B cell (primary cell): ENCODE measurements around the gene ENSA. TPM values are rescaled to one million over a fixed set of nuclear protein-coding genes. Genes with fewer than 3 reads are reported as not detected.

Experiments used
- ATAC-seq: fragments of 200-7000 bp; cut with Tn5 transposase; one replicate; pipeline ENCODE4 v1.10.0; 2021; ENCODE audit warnings: low read depth, mild to moderate bottlenecking, moderate number of reproducible peaks, moderate library complexity
- CTCF ChIA-PET: fragments of 350-600 bp; sonication (Branson Sonifier 250); formaldehyde crosslinking; loops from one replicate; lab custom pipeline; 2021; ENCODE audit warnings: antibody characterized with exemption, inconsistent platforms; lab: Charles Lee
- POLR2A ChIA-PET: fragments of 350-600 bp; sonication (Branson Sonifier 250); formaldehyde crosslinking; loops from one replicate; lab custom pipeline; 2021; ENCODE audit warnings: antibody characterized with exemption; lab: Charles Lee
- DNase-seq: peaks from one replicate; pipeline ENCODE4 v3.0.0; 2013
- H2AFZ ChIP-seq: 2 replicates; pipeline ENCODE4 v1.6.1; 2012; ENCODE audit warnings: mild to moderate bottlenecking, low read depth, low read length; ENCODE audit not compliant: insufficient read depth, poor library complexity, severe bottlenecking
- H3K27ac ChIP-seq, 2 donors: 1 replicate in 1 of 2; 2 replicates in 1 of 2; pipeline ENCODE4 v1.5.1; 2012 to 2013; ENCODE audit warnings: low read length in 2 of 2, mild to moderate bottlenecking in 2 of 2, moderate library complexity in 1 of 2
- H3K27me3 ChIP-seq, 4 experiments: fragments of 200-600 bp in 1 of 4; sonication (generic) in 1 of 4; replicated peaks in 1 of 4; 1 replicate in 2 of 4; 2 replicates in 2 of 4; pipeline versions ENCODE4 v1.6.1 to v1.7.0; 2013 to 2016; ENCODE audit warnings: low read length in 3 of 4, mild to moderate bottlenecking in 2 of 4, mixed read lengths in 1 of 4, moderate library complexity in 1 of 4; ENCODE audit not compliant: insufficient read depth in 4 of 4, control insufficient read depth in 3 of 4; ENCODE audit errors: control extremely low read depth in 1 of 4
- H3K36me3 ChIP-seq, 2 experiments: replicated peaks in 1 of 2; 1 replicate in 1 of 2; 2 replicates in 1 of 2; pipeline versions ENCODE4 v1.6.1 to v1.7.1; 2013; ENCODE audit warnings: low read length in 1 of 2; ENCODE audit not compliant: insufficient read depth in 2 of 2, control insufficient read depth in 1 of 2; ENCODE audit errors: control extremely low read depth in 1 of 2, extremely low read depth in 1 of 2
- H3K4me1 ChIP-seq, 2 donors: fragments of 200-600 bp in 1 of 2; sonication (generic) in 1 of 2; 1 replicate in 1 of 2; 2 replicates in 1 of 2; pipeline versions ENCODE4 v1.5.1 to v1.6.1; 2013 to 2017; ENCODE audit warnings: low read length in 2 of 2; ENCODE audit not compliant: control insufficient read depth in 2 of 2, insufficient read depth in 2 of 2
- H3K4me2 ChIP-seq: replicated peaks from 2 replicates; pipeline ENCODE3; 2012; ENCODE audit warnings: mild to moderate bottlenecking, low read depth, low read length; ENCODE audit not compliant: poor library complexity, severe bottlenecking
- H3K4me3 ChIP-seq, 5 experiments: fragments of 200-600 bp in 1 of 5; sonication (generic) in 1 of 5; 1 replicate in 3 of 5; 2 replicates in 2 of 5; pipeline versions ENCODE4 v1.5.1 to v1.7.0; 2011 to 2016; ENCODE audit warnings: low read length in 4 of 5, mild to moderate bottlenecking in 4 of 5, low read depth in 2 of 5, control low read depth in 1 of 5, moderate library complexity in 1 of 5; ENCODE audit not compliant: insufficient read depth in 1 of 5; ENCODE audit errors: control extremely low read depth in 1 of 5, extremely low read depth in 1 of 5
- H3K79me2 ChIP-seq: fragments of 200-600 bp; sonication (generic); one replicate; pipeline ENCODE4 v1.6.0; 2016; ENCODE audit warnings: low read length; ENCODE audit not compliant: control insufficient read depth, insufficient read depth
- H3K9ac ChIP-seq: fragments of 200-600 bp; sonication (generic); 2 replicates; pipeline ENCODE4 v1.6.1; 2017; ENCODE audit warnings: mild to moderate bottlenecking, low read length, moderate library complexity
- H3K9me3 ChIP-seq, 3 donors: one replicate each; pipeline versions ENCODE4 v1.6.1 to v1.7.1; 2013; ENCODE audit warnings: low read length in 2 of 3; ENCODE audit not compliant: control insufficient read depth in 2 of 3, insufficient read depth in 1 of 3; ENCODE audit errors: control extremely low read depth in 1 of 3
- H4K20me1 ChIP-seq: 2 replicates; pipeline ENCODE4 v1.6.0; 2012; ENCODE audit warnings: mild to moderate bottlenecking, low read length; ENCODE audit not compliant: insufficient read depth, control insufficient read depth, poor library complexity, severe bottlenecking
- H3K27ac Mint-ChIP-seq: one replicate; pipeline ENCODE4 v1.8.0; 2021; ENCODE audit warnings: mixed read lengths
- H3K27me3 Mint-ChIP-seq: one replicate; pipeline ENCODE4 v1.8.0; 2021; ENCODE audit warnings: mixed read lengths
- H3K4me1 Mint-ChIP-seq: one replicate; pipeline ENCODE4 v1.8.0; 2021; ENCODE audit warnings: mixed read lengths
- H3K4me3 Mint-ChIP-seq: one replicate; pipeline ENCODE4 v1.8.0; 2021; ENCODE audit warnings: mixed read lengths
- H3K9me3 Mint-ChIP-seq: one replicate; pipeline ENCODE4 v1.8.0; 2022; ENCODE audit warnings: mixed read lengths; ENCODE audit not compliant: insufficient read depth
- EZH2 ChIP-seq: IDR thresholded peaks from 2 replicates; pipeline ENCODE4 v1.6.1; 2012; ENCODE audit warnings: borderline replicate concordance, low read depth, mild to moderate bottlenecking, moderate library complexity, low read length; ENCODE audit not compliant: insufficient read depth, poor library complexity, severe bottlenecking
- WGBS: methylation state at CpG from one replicate; pipeline ENCODE4 v1.1.5; 2013; ENCODE audit warnings: missing lambda C conversion rate; ENCODE audit not compliant: insufficient coverage; 5-methylcytosine and 5-hydroxymethylcytosine counted together
- intact Hi-C: fragments of 100-400 bp; cut with micrococcal nuclease; formaldehyde crosslinking; loops from one replicate; pipeline ENCODE4 v1.10.0; 2022
- polyA plus RNA-seq: library from polyadenylated mRNA; depleted of rRNA; stranded (reverse); fragments of >200 nt; gene quantifications from 2 replicates; pipeline ENCODE4 v1.2.3, GENCODE V29; 2012
- total RNA-seq, 2 donors: library from RNA; stranded (reverse); fragments of 120-200 nt in 1 of 2; gene quantifications; 1 replicate in 1 of 2; 2 replicates in 1 of 2; pipeline versions ENCODE4 v1.2.3 to v1.2.4, GENCODE V29; 2013 to 2022
- TF ChIP-seq, protein P1 (sequence below): fragments of 200-600 bp; IDR thresholded peaks from one replicate; pipeline ENCODE4 v1.8.0; 2022; ENCODE audit warnings: antibody characterized with exemption, mild to moderate bottlenecking

ENSA gene
- total and polyA plus RNA-seq, 2 donors (not counting 1 experiment from before 2014, with no cell fraction given) = 85.5 to 115 TPM

DNA sequence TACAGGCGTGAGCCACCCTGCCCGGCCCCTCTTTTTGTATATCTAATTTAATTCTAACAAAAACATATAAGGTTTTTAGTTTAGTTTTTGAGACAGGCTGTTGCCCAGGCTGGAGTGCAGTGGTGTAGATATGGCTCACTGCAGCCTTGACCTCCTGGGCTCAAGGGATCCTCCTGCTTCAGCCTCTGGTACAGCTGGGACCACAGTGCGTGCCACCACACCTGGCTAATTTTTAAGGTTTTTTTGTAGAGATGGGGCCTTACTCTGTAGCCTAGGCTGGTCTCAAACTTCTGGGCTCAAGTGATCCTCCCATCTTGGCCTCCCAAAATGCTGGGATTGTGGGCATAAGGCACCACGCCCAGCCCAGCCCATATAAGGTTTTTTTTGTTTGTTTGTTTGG is 18.8 kb downstream of the ENSA start:
- ChIA-PET POLR2A (no interaction called here), CTCF (interaction anchor here (2.7 to 23.2 kb wide), 2 partner anchors 10 to 50 kb away, joined by 13 to 661 read pairs; no protein-coding TSS in a partner anchor)
- no peaks in the 10 kb centered on the region for H3K27me3 ChIP-seq
- no peak overlapping the region for H2AFZ ChIP-seq
- H3K36me3 ChIP-seq = peaks cover 0 to 3% of the 10 kb centered on the region in 2 experiments
- H3K9me3 ChIP-seq = no peaks in the 10 kb centered on the region
- peaks cover 35 to 41% of the 10 kb centered on the region in 2 donors for H3K4me1 ChIP-seq
- 88% methylated on average over 1 of the region's 4 CpGs for WGBS
- H3K9ac ChIP-seq = peak overlapping the region; percentile 47
- peaks cover 50% of the 10 kb centered on the region for H3K79me2 ChIP-seq
- H3K27ac ChIP-seq = peak overlapping the region; percentile 87 to 95
- peak overlapping the region; percentile 63 for H3K27ac Mint-ChIP-seq
- intact Hi-C loops = no loop called here
- no peaks in the 10 kb centered on the region for H3K27me3 Mint-ChIP-seq
- ATAC-seq (no peak), DNase-seq (no peak)
- H3K4me1 Mint-ChIP-seq = peaks cover 40% of the 10 kb centered on the region
- no peak for TF ChIP-seq EZH2
- TF ChIP-seq, protein P1, sequence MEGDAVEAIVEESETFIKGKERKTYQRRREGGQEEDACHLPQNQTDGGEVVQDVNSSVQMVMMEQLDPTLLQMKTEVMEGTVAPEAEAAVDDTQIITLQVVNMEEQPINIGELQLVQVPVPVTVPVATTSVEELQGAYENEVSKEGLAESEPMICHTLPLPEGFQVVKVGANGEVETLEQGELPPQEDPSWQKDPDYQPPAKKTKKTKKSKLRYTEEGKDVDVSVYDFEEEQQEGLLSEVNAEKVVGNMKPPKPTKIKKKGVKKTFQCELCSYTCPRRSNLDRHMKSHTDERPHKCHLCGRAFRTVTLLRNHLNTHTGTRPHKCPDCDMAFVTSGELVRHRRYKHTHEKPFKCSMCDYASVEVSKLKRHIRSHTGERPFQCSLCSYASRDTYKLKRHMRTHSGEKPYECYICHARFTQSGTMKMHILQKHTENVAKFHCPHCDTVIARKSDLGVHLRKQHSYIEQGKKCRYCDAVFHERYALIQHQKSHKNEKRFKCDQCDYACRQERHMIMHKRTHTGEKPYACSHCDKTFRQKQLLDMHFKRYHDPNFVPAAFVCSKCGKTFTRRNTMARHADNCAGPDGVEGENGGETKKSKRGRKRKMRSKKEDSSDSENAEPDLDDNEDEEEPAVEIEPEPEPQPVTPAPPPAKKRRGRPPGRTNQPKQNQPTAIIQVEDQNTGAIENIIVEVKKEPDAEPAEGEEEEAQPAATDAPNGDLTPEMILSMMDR = no peak
- no peaks in the 10 kb centered on the region for H3K9me3 Mint-ChIP-seq
- H3K4me2 ChIP-seq = no peak overlapping the region
- H4K20me1 ChIP-seq = peaks cover 6% of the 10 kb centered on the region
- H3K4me3 Mint-ChIP-seq = no peak overlapping the region
- H3K4me3 ChIP-seq = no peak overlapping the region

DNA sequence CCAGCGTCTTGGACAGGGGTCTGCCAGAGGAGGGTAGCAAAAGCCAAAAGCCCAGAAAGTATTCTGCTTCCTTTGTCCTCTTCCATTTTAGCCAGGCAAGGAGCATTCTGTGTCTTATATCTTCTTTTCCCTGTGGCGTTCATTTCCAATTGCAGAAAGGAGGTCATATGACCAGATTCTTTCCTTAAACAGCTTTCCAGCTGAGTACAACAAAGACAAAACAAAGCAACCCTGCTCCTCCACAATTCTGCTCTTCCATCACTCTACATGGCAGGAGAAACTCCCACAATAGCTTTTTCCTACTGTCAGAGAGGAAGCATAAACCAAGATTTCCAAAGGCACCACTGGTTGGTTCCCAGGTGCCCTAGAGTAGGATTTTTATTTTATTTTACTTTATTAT is 19.7 kb downstream of the ENSA start:
- TF ChIP-seq, protein P1 = no peak
- TF ChIP-seq EZH2 = no peak
- intact Hi-C loops = no loop called here
- no peaks in the 10 kb centered on the region for H3K9me3 ChIP-seq
- H3K9ac ChIP-seq = no peak overlapping the region
- peak overlapping the region in 1 of 2 donors; percentile 15 for H3K27ac ChIP-seq
- peaks cover 35 to 41% of the 10 kb centered on the region in 2 donors for H3K4me1 ChIP-seq
- no peak overlapping the region for H2AFZ ChIP-seq
- no peaks in the 10 kb centered on the region for H3K27me3 ChIP-seq
- peaks cover 6% of the 10 kb centered on the region for H4K20me1 ChIP-seq
- no peaks in the 10 kb centered on the region for H3K36me3 ChIP-seq
- Mint-ChIP-seq H3K27ac (peak overlapping the region; percentile 37), H3K9me3 (no peaks in the 10 kb centered on the region), H3K4me1 (peaks cover 35% of the 10 kb centered on the region), H3K4me3 (no peak overlapping the region), H3K27me3 (no peaks in the 10 kb centered on the region)
- peaks cover 44% of the 10 kb centered on the region for H3K79me2 ChIP-seq
- H3K4me2 ChIP-seq = no peak overlapping the region
- ChIA-PET CTCF (interaction anchor here (1.5 to 23.2 kb wide), 4 partner anchors 9 to 49 kb away, joined by 3 to 661 read pairs (median 10); partner anchors contain the start of gene MCL1), POLR2A (interaction anchor here (1.8 kb wide), 1 partner anchor 30 kb away, joined by 4 read pairs; the partner anchor contains the start of gene MCL1)
- H3K4me3 ChIP-seq = no peak overlapping the region
- 100% methylated on average over 2 of the region's 2 CpGs for WGBS
- no peak for ATAC-seq
- DNase-seq = no peak
